ENCODE measurements around the gene KLHL35. TPM values are rescaled to one million over a fixed set of nuclear protein-coding genes. Genes with fewer than 3 reads are reported as not detected.

The KLHL35 gene, protein sequence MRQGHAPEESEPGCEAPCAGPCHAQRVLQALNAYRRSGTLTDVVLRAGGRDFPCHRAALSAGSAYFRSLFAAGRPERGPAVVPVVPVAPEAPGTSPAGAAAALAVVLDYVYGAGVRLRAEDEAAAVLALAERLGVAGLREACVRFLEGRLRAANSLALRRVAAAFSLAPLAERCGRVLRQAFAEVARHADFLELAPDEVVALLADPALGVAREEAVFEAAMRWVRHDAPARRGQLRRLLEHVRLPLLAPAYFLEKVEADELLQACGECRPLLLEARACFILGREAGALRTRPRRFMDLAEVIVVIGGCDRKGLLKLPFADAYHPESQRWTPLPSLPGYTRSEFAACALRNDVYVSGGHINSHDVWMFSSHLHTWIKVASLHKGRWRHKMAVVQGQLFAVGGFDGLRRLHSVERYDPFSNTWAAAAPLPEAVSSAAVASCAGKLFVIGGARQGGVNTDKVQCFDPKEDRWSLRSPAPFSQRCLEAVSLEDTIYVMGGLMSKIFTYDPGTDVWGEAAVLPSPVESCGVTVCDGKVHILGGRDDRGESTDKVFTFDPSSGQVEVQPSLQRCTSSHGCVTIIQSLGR
- total RNA-seq (2012; rRNA removed) (1.4 and 1.6 TPM in 2 replicates), polyA plus RNA-seq (2012; rRNA removed) (3.3 TPM in 2 replicates), Bru-seq, nascent RNA (percentile 35 among the genes with signal in this experiment), BruChase-seq, experiment 1, labeled RNA remaining after a 6-hour chase (percentile 33 among the genes with signal in this experiment), BruChase-seq, experiment 2, labeled RNA remaining after a 2-hour chase (percentile 28 among the genes with signal in this experiment)
- polyA plus RNA-seq (2012; cell fraction: cytosol; rRNA removed): 2.1 and 6.1 TPM in 2 replicates
- 4.0 and 10.4 TPM in 2 replicates for polyA plus RNA-seq (2012; cell fraction: nucleus; rRNA removed; ENCODE audit: low replicate concordance)
- long read RNA-seq, transcript KLHL35-201 (6 exons, 1,500 nt): major isoform, 6 of 8 reads
- long read RNA-seq, partial matches to known transcripts: 0 of 8 reads
- long read RNA-seq, other reads (novel, unspliced or antisense): 1 of 8 reads

DNA sequence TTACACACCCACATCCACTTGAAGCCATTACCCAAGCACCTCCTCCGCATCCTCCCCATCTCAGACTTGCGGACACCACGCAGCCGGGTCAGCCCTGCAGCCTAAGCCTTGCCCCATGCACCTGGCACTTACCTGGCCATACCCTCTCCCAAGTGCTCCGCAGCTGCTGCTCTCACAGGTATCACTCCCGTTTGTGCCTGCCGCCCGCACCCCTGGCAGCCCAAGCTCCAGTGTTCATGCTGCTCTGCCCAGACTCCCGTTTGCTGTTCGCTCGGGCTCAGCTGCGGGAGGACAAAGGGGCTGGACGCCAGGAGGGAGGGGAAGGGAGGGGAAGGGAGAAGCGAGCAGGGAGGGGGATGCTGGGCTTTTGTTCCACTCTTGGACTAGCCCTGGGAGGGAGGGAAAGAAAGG is at the start of gene KLHL35:
Gene KLHL35, minus strand, starts transcription at position 293 of the 411 bp plus-strand sequence. CDS start 2,574 bp downstream, outside the sequence.
- no peak within 1 kb of the TSS for H3K27ac ChIP-seq (ENCODE audit: insufficient read depth, low read length)
- H3K4me2 ChIP-seq (ENCODE audit: low read depth, low read length): no peak within 1 kb of the TSS
- no peak within 1 kb of the TSS for H4K91ac ChIP-seq (ENCODE audit: insufficient read depth, low read depth, low read length)
- H2BK15ac ChIP-seq (ENCODE audit: low read depth, low read length): no peak within 1 kb of the TSS
- no peak within 1 kb of the TSS for H3K4me3 ChIP-seq (ENCODE audit: insufficient read depth, low read depth, low read length)
- H3K4ac ChIP-seq (ENCODE audit: low read depth, low read length): no peak within 1 kb of the TSS
- BruUV-seq (replicated peaks): no TSS peak
- CTCF ChIA-PET: no interaction called here
- ATAC-seq (ENCODE audit: low read depth) (no peak), DNase-seq (no peak)
- peak within 1 kb of the TSS; percentile 63 for H2AK9ac ChIP-seq (replicated peaks; ENCODE audit: low read depth, low read length, poor library complexity)
- no peak within 1 kb of the TSS for H2BK5ac ChIP-seq (ENCODE audit: low read depth, low read length, poor library complexity, severe bottlenecking)
- no peak within 1 kb of the TSS for H4K8ac ChIP-seq (ENCODE audit: low read depth in 2 of 2, low read length in 2 of 2)
- no peak within 1 kb of the TSS for H2AK5ac ChIP-seq (ENCODE audit: low read depth, low read length)
- H3K9me1 ChIP-seq (ENCODE audit: insufficient read depth, low read length): no peaks in the 10 kb centered on the region
- H4K20me1 ChIP-seq (ENCODE audit: insufficient read depth, low read length): 0 out of 2 replicates have a peak, but pooled peaks cover 3% of the 10 kb centered on the region
- H3K79me1 ChIP-seq (ENCODE audit: low read depth in 1 of 2, low read length in 2 of 2): no peaks in the 10 kb centered on the region
- no peak within 1 kb of the TSS for H4K5ac ChIP-seq (ENCODE audit: low read depth, low read length)
- intact Hi-C loops (cut with micrococcal nuclease): no loop called here
- H3K9me3 ChIP-seq (ENCODE audit: control insufficient read depth, insufficient read depth, low read length): peaks cover 6% of the 10 kb centered on the region
- H3K9ac ChIP-seq (ENCODE audit: low read depth, low read length): no peak within 1 kb of the TSS
- H3K23ac ChIP-seq (ENCODE audit: low read depth, low read length): no peak within 1 kb of the TSS
- no peak within 1 kb of the TSS for H2BK120ac ChIP-seq (ENCODE audit: low read depth, low read length)
- dilution Hi-C loops (cut with HindIII; ENCODE audit: low sequenced_read_pairs, unreplicated experiment): no loop called here
- in situ Hi-C loops (cut with MboI; ENCODE audit: low sequenced_read_pairs): no loop called here
- POLR2A ChIA-PET (ENCODE audit: unreplicated experiment): no interaction called here
- H3K4me1 ChIP-seq (ENCODE audit: control insufficient read depth, insufficient read depth, low read length): 0 out of 2 replicates have a peak, but pooled peaks cover 3% of the 10 kb centered on the region
- WGBS, 2 experiments (ENCODE audit: extremely low coverage in 2 of 2, insufficient read length in 1 of 2): 21% methylated on average over 4 of the region's 14 CpGs; no CpG with 5 or more reads in 1 of the 2 experiments
- no peaks in the 10 kb centered on the region for H3K36me3 ChIP-seq (ENCODE audit: control insufficient read depth, insufficient read depth, low read length)
- H3K27me3 ChIP-seq (ENCODE audit: control insufficient read depth, insufficient read depth, low read length): peaks cover 36% of the 10 kb centered on the region
- H3K18ac ChIP-seq (ENCODE audit: low read depth, low read length): no peak within 1 kb of the TSS
- no peak within 1 kb of the TSS for H3K14ac ChIP-seq (replicated peaks; ENCODE audit: low read depth, low read length)
- H2AFZ ChIP-seq (replicated peaks; ENCODE audit: low read length, poor library complexity): peak within 1 kb of the TSS; percentile 16
- no peak within 1 kb of the TSS for H2BK20ac ChIP-seq (ENCODE audit: low read depth, low read length)
- H3K56ac ChIP-seq (ENCODE audit: extremely low read depth, insufficient read depth, low read length): no peak within 1 kb of the TSS
- TF ChIP-seq RFX5 (IDR thresholded peaks at IDR 0.05; ENCODE audit: low read depth, low read length) (no peak), CEBPB (IDR thresholded peaks at IDR 0.05; ENCODE audit: low read depth, low read length) (no peak), MXI1 (IDR thresholded peaks at IDR 0.05; ENCODE audit: borderline replicate concordance, low read depth, low read length) (no peak), FOS (IDR thresholded peaks at IDR 0.05; ENCODE audit: low read depth, low read length) (no peak), POLR2A (IDR thresholded peaks at IDR 0.05; ENCODE audit: low read depth, low read length) (no peak), ELK1 (IDR thresholded peaks at IDR 0.05; ENCODE audit: borderline replicate concordance, low read depth, low read length) (no peak), SMC3 (IDR thresholded peaks at IDR 0.05; ENCODE audit: low read depth, low read length) (no peak), MAZ (IDR thresholded peaks at IDR 0.05; ENCODE audit: borderline replicate concordance, low read depth, low read length) (no peak), RCOR1 (IDR thresholded peaks at IDR 0.05; ENCODE audit: insufficient replicate concordance, low read length) (no peak), CHD1 (IDR thresholded peaks at IDR 0.05; ENCODE audit: low read depth, low read length) (no peak)
- TF ChIP-seq, protein P1, sequence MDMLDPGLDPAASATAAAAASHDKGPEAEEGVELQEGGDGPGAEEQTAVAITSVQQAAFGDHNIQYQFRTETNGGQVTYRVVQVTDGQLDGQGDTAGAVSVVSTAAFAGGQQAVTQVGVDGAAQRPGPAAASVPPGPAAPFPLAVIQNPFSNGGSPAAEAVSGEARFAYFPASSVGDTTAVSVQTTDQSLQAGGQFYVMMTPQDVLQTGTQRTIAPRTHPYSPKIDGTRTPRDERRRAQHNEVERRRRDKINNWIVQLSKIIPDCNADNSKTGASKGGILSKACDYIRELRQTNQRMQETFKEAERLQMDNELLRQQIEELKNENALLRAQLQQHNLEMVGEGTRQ (IDR thresholded peaks at IDR 0.05; ENCODE audit: low read depth, low read length): no peak
- TF ChIP-seq, protein P2, sequence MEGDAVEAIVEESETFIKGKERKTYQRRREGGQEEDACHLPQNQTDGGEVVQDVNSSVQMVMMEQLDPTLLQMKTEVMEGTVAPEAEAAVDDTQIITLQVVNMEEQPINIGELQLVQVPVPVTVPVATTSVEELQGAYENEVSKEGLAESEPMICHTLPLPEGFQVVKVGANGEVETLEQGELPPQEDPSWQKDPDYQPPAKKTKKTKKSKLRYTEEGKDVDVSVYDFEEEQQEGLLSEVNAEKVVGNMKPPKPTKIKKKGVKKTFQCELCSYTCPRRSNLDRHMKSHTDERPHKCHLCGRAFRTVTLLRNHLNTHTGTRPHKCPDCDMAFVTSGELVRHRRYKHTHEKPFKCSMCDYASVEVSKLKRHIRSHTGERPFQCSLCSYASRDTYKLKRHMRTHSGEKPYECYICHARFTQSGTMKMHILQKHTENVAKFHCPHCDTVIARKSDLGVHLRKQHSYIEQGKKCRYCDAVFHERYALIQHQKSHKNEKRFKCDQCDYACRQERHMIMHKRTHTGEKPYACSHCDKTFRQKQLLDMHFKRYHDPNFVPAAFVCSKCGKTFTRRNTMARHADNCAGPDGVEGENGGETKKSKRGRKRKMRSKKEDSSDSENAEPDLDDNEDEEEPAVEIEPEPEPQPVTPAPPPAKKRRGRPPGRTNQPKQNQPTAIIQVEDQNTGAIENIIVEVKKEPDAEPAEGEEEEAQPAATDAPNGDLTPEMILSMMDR (conservative IDR thresholded peaks at IDR 0.05; ENCODE audit: low read depth, low read length): no peak

Measured in IMR-90 (cell line).